Fibroblast of lung (primary cell): ENCODE data around the gene YPEL3. TPM values are rescaled to one million over a fixed set of nuclear protein-coding genes. Genes with fewer than 3 reads are reported as not detected.

Experiments used
- DNase-seq, 2 donors: peaks; one replicate each; pipeline versions ENCODE4 v3.0.0 to v3.0.0-alpha.2; 2010; ENCODE audit warnings: low read depth in 2 of 2
- H2AFZ ChIP-seq: 2 replicates; pipeline ENCODE4 v1.5.1; 2012; ENCODE audit warnings: low read length, control low read depth, inconsistent platforms
- H3K27ac ChIP-seq: 2 replicates; pipeline ENCODE4 v1.5.1; 2011; ENCODE audit warnings: low read length, control low read depth; ENCODE audit not compliant: insufficient read depth
- H3K27me3 ChIP-seq: 2 replicates; pipeline ENCODE4 v1.5.1; 2011; ENCODE audit warnings: mild to moderate bottlenecking, low read length; ENCODE audit not compliant: control insufficient read depth, insufficient read depth
- H3K36me3 ChIP-seq: 2 replicates; pipeline ENCODE4 v1.5.1; 2011; ENCODE audit warnings: low read length; ENCODE audit not compliant: control insufficient read depth, insufficient read depth
- H3K4me1 ChIP-seq: 2 replicates; pipeline ENCODE4 v1.5.1; 2011; ENCODE audit warnings: low read length; ENCODE audit not compliant: control insufficient read depth, insufficient read depth; ENCODE audit errors: extremely low read depth
- H3K4me2 ChIP-seq: 2 replicates; pipeline ENCODE4 v1.5.1; 2011; ENCODE audit warnings: low read length, control low read depth; ENCODE audit not compliant: insufficient read depth; ENCODE audit errors: extremely low read depth
- H3K4me3 ChIP-seq, 4 experiments: fragments of 200-600 bp in 1 of 4; sonication (generic) in 1 of 4; replicated peaks in 1 of 4; 2 replicates each; pipeline ENCODE4 v1.5.1; 2011 to 2016; ENCODE audit warnings: low read length in 4 of 4, low read depth in 3 of 4, mild to moderate bottlenecking in 3 of 4, control low read depth in 2 of 4, inconsistent platforms in 1 of 4, mixed read lengths in 1 of 4; ENCODE audit not compliant: insufficient read depth in 1 of 4; ENCODE audit errors: control extremely low read depth in 1 of 4
- H3K79me2 ChIP-seq: 2 replicates; pipeline ENCODE4 v1.5.1; 2012; ENCODE audit warnings: mild to moderate bottlenecking, low read length, inconsistent platforms; ENCODE audit not compliant: control insufficient read depth, insufficient read depth
- H3K9ac ChIP-seq: 2 replicates; pipeline ENCODE4 v1.5.1; 2011; ENCODE audit warnings: mild to moderate bottlenecking, low read length, control low read depth; ENCODE audit not compliant: insufficient read depth
- H3K9me3 ChIP-seq: 2 replicates; pipeline ENCODE4 v1.5.1; 2012; ENCODE audit warnings: low read depth, low read length; ENCODE audit not compliant: control insufficient read depth, insufficient read depth
- H4K20me1 ChIP-seq: 2 replicates; pipeline ENCODE4 v1.5.1; 2011; ENCODE audit warnings: low read length; ENCODE audit not compliant: control insufficient read depth, insufficient read depth; ENCODE audit errors: extremely low read depth
- CTCF ChIP-seq, 2 donors: IDR thresholded peaks in 1 of 2; conservative IDR thresholded peaks in 1 of 2; 1 replicate in 1 of 2; 2 replicates in 1 of 2; pipeline ENCODE4 v1.5.1; 2011 to 2012; ENCODE audit warnings: low read length in 2 of 2, control low read depth in 1 of 2, inconsistent platforms in 1 of 2, low read depth in 1 of 2, mild to moderate bottlenecking in 1 of 2
- EZH2 ChIP-seq: IDR thresholded peaks from 2 replicates; pipeline ENCODE4 v1.5.1; 2012; ENCODE audit warnings: low read length, control low read depth, mild to moderate bottlenecking; ENCODE audit errors: missing control alignments
- polyA plus RNA-seq, 2 donors: library from polyadenylated mRNA; depleted of rRNA in 1 of 2; stranded (reverse) in 1 of 2; unstranded in 1 of 2; fragments of >200 nt; gene quantifications; 2 replicates each; pipeline ENCODE4 v1.2.1, GENCODE V29; 2011 to 2012; ENCODE audit warnings: missing spikeins in 1 of 2
- total RNA-seq: library from RNA; depleted of rRNA; stranded (reverse); fragments of >200 nt; gene quantifications from 2 replicates; pipeline ENCODE4 v1.2.1, GENCODE V29; 2014

YPEL3 gene
- total and polyA plus RNA-seq, 2 donors (not counting 1 experiment from before 2014, with no cell fraction given), result 16.0 to 21.4 TPM

GRCh38 chr16:30141750-30142149 lies 45.7 kb upstream of the YPEL3 start:
- H3K36me3 ChIP-seq, result no peaks in the 10 kb centered on the region
- H3K9me3 ChIP-seq, result no peaks in the 10 kb centered on the region
- H3K4me2 ChIP-seq, result no peak overlapping the region
- H3K27me3 ChIP-seq, result peaks cover 2% of the 10 kb centered on the region
- TF ChIP-seq CTCF (conservative IDR thresholded peaks at IDR 0.05 in 1 of 2, IDR thresholded peaks at IDR 0.05 in 1 of 2; ENCODE audit: low read depth in 1 of 2, low read length in 2 of 2) (no peak), EZH2 (no peak)
- no peaks in the 10 kb centered on the region for H3K4me1 ChIP-seq
- no peaks in the 10 kb centered on the region for H4K20me1 ChIP-seq
- no peaks in the 10 kb centered on the region for H3K79me2 ChIP-seq
- H2AFZ ChIP-seq, result no peak overlapping the region
- H3K9ac ChIP-seq, result no peak overlapping the region
- no peak overlapping the region for H3K4me3 ChIP-seq
- DNase-seq, result no peak
- H3K27ac ChIP-seq, result no peak overlapping the region

- Histone ChIP-seq H3K27me3 (peaks cover 2% of the 10 kb centered on the region), H3K9me3 (no peaks in the 10 kb centered on the region), H3K4me1 (no peaks in the 10 kb centered on the region), H3K4me2 (no peak overlapping the region), H4K20me1 (no peaks in the 10 kb centered on the region), H3K9ac (no peak overlapping the region), H3K4me3 (no peak overlapping the region), H3K36me3 (no peaks in the 10 kb centered on the region), H3K79me2 (no peaks in the 10 kb centered on the region), H3K27ac (no peak overlapping the region), H2AFZ (no peak overlapping the region)
- TF ChIP-seq CTCF (conservative IDR thresholded peaks at IDR 0.05 in 1 of 2, IDR thresholded peaks at IDR 0.05 in 1 of 2; ENCODE audit: low read depth in 1 of 2, low read length in 2 of 2) (no peak), EZH2 (no peak)
- no peak for DNase-seq
Measured at GRCh38 chr16:30139583-30140481, 43.8 kb upstream of the YPEL3 start.

GRCh38 chr16:30137897-30138296 lies 41.9 kb upstream of the YPEL3 start:
- DNase-seq, result no peak
- no peaks in the 10 kb centered on the region for H3K9me3 ChIP-seq
- TF ChIP-seq EZH2 (no peak), CTCF (conservative IDR thresholded peaks at IDR 0.05 in 1 of 2, IDR thresholded peaks at IDR 0.05 in 1 of 2; ENCODE audit: low read depth in 1 of 2, low read length in 2 of 2) (no peak)
- no peaks in the 10 kb centered on the region for H3K4me1 ChIP-seq
- no peaks in the 10 kb centered on the region for H3K36me3 ChIP-seq
- no peaks in the 10 kb centered on the region for H3K79me2 ChIP-seq
- no peak overlapping the region for H3K4me3 ChIP-seq
- H3K27me3 ChIP-seq, result peaks cover 2% of the 10 kb centered on the region
- no peak overlapping the region for H3K9ac ChIP-seq
- H3K4me2 ChIP-seq, result no peak overlapping the region
- H3K27ac ChIP-seq, result no peak overlapping the region
- no peak overlapping the region for H2AFZ ChIP-seq
- H4K20me1 ChIP-seq, result no peaks in the 10 kb centered on the region
